ENCODE measurements around the gene CEP78.

The CEP78 gene

DNA sequence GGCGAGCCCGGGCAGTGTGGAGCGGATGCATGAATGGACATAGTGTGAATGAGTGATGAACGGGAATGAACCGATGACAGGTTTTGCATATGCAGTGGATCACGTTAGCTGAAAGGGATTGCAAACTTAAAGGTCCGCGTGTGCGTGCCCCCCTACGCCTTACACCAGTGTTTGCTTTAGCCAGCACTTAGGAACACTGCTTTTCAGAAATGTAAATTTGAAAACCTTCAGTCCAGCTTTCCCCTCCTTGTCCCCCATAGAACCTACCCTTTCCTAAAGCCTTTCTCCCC is 61.7 kb downstream of the CEP78 start:
- no peak for TF ChIP-seq POLR2A (IDR thresholded peaks at IDR 0.05; ENCODE audit: low read length)
- TF ChIP-seq GATA1 (IDR thresholded peaks at IDR 0.05; ENCODE audit: low read depth, low read length), result no peak
- DNase-seq, result no peak

DNA sequence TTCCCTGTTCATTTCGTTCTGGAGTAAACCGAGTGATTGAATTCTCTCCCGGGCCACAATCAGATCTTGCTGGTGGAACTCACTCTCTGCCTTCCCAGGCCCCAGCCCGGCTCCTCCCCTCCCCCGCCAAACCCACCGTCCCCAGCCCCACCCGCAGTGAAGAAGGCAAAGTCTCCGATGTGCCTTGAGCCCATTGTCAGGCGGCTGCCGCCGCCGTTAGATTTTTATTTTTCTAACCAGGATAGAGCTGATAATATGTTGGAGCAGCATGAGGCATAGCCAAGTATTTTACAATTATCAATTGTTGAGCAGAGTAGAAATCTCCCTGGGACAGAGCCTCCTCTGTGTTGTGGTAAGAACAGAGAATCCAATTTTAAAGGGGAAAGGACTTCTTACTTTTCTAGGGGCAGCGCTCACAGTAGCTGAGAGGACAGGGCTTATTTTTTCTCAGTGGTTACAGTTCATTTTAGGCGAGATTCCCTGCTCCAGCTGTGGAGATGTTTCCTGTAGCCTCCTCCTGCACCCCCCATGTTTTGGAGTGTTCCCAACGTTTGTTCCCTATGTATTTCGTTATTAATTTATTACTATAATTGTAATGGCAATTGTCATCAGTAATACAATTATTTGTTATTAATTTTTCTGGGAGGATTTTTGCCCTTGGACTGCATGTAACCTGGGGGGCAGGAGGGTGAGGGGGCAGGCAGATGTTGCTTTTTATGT is 62.3 kb downstream of the CEP78 start:
- TF ChIP-seq POLR2A (IDR thresholded peaks at IDR 0.05; ENCODE audit: low read length) (no peak), GATA1 (IDR thresholded peaks at IDR 0.05; ENCODE audit: low read depth, low read length) (no peak)
- peak; percentile 53 to 60 for DNase-seq

DNA sequence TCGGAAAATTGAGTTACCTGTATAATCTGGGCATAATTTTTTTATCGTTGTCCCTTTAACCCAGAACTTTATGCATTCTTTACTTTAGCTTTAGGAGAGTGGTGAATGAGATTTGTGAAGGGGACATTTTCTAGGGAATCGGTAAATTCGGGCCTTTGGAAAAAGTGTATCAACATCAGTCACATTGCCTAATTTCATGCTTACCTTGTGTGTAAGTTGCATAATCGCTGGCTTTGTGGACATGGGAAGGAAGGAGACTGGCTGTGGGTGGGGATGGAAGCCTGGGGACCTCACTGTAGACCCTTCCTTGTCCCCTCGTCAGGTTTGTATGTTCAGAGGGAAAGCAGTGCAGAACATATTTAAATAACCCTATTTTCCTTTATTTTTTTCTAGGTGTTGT is 64.3 kb downstream of the CEP78 start:
- no peak for DNase-seq
- no peak for TF ChIP-seq GATA1 (IDR thresholded peaks at IDR 0.05; ENCODE audit: low read depth, low read length)
- TF ChIP-seq POLR2A (IDR thresholded peaks at IDR 0.05; ENCODE audit: low read length), result no peak

DNA sequence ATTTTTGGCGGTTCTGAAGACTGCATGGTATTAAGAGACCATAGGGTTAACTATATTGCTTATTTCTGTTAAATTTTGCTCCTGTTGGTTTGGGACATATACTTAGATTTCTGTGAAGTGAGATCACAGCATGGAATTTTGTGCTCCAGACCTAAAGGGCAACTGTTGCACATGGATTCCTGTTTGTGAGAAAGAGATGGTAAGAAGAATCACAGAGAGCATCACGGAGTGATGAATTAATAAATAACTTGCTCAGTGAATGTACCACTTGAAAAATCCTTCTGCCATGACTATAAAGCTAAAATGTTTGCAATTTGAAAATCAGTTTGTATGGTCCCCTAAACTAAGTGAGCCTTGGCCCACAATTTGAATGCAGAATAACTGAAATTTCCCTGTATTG is 65.6 kb downstream of the CEP78 start:
- DNase-seq, result no peak
- TF ChIP-seq GATA1 (IDR thresholded peaks at IDR 0.05; ENCODE audit: low read depth, low read length) (no peak), POLR2A (IDR thresholded peaks at IDR 0.05; ENCODE audit: low read length) (no peak)

DNA sequence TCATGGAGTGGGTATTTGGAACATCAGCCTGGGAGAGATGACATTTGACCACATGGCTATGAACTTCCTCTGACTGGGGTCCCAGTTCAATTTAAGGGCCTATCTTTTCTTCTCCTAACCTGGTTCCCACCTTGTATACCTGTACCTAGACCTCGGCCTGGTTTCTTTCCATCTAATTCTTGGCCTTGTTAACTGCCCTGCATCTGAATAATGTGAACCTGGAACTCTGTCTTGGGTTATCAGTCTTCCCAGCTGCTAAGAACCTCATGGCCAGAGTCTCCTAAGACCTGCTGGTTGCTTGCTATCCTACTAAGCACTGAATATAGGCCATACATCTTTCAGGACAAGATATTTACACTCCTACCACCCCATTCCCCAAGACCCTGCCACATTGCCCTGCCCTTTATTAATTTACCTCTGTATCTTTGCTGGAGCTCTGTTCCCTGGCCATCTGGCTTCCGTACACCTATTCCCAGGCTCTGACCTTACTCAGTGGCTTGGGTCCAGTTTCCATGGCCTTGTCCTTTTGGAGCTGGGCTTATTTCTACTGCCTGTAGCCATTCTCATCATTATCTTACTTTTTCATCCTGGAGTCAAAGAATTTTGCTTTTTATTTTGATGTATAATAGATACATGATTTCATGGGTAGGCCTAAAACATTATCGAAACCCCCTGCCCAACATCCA is 67.6 kb downstream of the CEP78 start:
- TF ChIP-seq POLR2A (IDR thresholded peaks at IDR 0.05; ENCODE audit: low read length) (no peak), GATA1 (IDR thresholded peaks at IDR 0.05; ENCODE audit: low read depth, low read length) (no peak)
- no peak for DNase-seq

DNA sequence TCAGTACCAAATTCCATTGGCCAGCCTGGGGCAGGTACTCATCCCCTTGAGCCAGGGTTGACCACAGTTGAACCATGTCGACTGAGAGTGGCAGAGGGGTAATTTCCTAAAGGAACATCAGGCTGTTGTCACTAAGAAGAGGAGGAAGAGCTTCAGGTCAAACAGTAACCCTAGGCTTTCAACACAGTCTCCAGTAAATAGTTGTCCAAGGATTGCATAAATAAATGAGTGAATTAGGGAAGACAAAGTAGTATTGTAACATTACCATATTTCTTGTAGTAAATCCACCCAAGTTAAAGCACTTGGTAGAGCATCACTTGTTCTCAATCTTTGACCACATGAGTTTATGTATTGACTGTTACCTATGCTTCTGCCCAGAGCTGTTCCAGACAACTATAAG is 68.5 kb downstream of the CEP78 start:
- DNase-seq, result no peak
- no peak for TF ChIP-seq POLR2A (IDR thresholded peaks at IDR 0.05; ENCODE audit: low read length)
- TF ChIP-seq GATA1 (IDR thresholded peaks at IDR 0.05; ENCODE audit: low read depth, low read length), result no peak

DNA sequence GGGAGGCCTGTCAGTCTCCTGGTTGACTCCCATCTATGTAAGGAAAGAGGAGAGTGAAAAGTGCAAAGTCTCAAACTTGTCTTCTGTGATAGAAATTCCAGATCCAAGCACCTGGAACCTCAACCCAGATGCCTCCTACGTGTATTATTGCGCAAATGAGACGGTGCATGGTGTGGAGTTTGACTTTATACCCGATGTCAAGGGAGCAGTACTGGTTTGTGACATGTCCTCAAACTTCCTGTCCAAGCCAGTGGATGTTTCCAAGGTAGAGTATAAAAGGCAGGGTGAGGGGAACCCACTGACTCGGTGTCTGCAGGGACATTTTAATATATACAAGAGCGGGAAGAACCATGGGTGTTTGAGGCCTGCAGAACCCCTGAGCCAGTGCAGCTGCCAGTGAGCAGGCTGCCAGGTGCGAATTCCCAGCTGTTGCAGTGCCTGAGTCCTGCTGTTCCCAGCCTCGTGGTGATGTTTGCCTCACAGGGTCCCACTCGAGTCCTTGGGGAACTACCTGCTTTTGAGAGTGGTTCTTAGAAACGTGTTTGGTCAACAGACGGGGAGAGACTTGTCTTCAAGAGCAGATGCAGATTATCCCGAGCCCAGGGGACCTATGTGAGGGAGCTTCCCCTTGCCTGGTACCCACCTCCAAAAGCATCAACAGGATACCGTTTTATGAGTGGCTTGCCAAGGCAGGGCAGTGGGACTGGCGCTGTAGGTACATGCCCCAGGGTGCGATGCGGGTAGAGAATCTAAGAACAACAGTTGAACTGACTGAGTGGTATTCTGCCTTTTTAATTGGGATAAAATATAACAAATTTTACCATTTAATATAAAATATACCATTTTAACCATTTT is 70.6 kb downstream of the CEP78 start:
- TF ChIP-seq POLR2A (IDR thresholded peaks at IDR 0.05; ENCODE audit: low read length), result no peak
- TF ChIP-seq GATA1 (IDR thresholded peaks at IDR 0.05; ENCODE audit: low read depth, low read length), result no peak
- DNase-seq, result no peak

DNA sequence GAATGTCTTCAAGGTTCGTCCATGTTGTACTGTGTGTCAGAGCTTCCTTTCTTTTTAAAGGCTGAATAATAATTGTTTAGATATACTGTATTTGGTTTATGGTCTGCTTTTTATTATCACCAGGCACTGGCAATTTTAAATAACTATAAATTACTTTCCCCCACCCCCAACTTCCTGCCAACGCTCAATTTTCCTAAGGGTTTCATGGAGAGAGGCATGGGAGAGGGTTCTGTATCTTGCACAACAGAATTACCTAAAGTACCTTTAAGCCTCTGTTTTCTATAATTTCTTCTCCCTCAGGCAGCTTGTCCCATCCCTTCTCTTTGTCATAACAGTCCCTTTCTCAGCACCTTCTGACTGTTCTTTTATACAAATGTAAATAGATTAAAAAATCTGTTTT is 71.5 kb downstream of the CEP78 start:
- TF ChIP-seq POLR2A (IDR thresholded peaks at IDR 0.05; ENCODE audit: low read length) (no peak), GATA1 (IDR thresholded peaks at IDR 0.05; ENCODE audit: low read depth, low read length) (no peak)
- no peak for DNase-seq

DNA sequence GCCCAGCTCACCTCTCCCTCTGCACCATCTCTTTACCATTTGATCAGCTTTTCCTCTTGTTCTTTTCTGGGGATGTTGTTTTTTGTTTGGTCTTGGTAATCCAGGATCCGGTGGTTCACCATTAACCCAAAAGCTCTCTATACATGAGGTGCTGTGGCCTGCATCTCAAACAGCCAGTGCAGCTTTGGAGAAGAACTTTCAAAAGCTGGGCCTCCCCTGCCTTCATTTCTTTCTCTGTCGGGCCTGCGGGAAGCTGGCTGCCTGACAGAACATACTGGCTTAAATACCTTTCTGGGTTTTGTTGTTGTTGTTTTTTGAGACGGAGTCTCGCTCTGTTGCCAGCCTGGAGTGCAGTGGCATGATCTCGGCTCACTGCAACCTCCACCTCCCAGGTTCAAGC is 73.2 kb downstream of the CEP78 start:
- no peak for TF ChIP-seq POLR2A (IDR thresholded peaks at IDR 0.05; ENCODE audit: low read length)
- no peak for TF ChIP-seq GATA1 (IDR thresholded peaks at IDR 0.05; ENCODE audit: low read depth, low read length)
- no peak for DNase-seq

DNA sequence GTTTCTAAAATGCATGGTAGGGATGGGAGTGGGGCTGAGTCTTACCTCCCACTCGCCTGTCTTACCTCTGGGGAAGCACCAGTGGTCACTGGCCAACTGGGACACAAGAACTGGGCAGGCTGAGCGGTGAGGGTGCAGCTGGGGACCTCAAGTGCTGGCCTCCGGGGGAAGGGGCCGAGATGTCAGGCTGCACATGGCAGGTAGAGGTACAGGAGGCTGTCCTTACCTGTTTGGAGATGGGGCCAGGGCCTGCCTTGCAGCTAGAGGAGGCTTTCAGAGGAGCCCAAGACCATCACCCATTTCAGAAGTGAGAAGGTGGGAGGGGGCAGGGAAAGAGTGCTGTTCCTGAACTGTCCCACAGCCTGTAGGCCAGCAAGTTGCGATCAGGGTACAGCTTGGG is 75.2 kb downstream of the CEP78 start:
- TF ChIP-seq POLR2A (IDR thresholded peaks at IDR 0.05; ENCODE audit: low read length) (no peak), GATA1 (IDR thresholded peaks at IDR 0.05; ENCODE audit: low read depth, low read length) (no peak)
- no peak for DNase-seq

DNA sequence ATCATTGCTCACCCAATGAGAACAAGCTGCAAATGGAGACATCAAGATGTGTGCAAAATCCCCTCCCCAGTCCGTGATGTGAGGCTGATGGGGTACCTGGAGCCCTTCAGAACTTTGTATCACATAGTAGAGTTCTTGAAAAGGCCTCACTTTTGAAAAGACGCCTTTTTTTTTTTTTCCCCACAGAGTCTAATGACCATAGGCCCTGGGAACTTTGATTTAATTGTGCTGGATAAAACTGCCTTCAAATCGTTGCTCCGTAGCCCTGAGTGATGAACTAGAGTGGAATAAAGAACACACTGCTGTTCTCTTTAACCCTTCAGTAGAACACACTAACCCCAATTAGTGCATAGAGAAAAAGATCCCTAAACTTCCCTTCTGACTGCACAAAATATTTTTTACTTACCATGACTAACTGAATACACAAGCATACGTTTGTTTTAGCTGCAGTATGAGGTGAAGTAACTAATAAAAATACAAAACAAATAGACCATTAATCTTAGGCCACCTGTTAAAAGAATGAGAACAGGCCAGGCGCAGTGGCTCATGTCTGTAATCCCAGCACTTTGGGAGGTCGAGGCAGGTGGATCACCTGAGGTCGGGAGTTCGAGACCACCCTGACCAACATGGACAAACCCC is 76.1 kb downstream of the CEP78 start:
- TF ChIP-seq GATA1 (IDR thresholded peaks at IDR 0.05; ENCODE audit: low read depth, low read length) (no peak), POLR2A (IDR thresholded peaks at IDR 0.05; ENCODE audit: low read length) (no peak)
- DNase-seq, result no peak

DNA sequence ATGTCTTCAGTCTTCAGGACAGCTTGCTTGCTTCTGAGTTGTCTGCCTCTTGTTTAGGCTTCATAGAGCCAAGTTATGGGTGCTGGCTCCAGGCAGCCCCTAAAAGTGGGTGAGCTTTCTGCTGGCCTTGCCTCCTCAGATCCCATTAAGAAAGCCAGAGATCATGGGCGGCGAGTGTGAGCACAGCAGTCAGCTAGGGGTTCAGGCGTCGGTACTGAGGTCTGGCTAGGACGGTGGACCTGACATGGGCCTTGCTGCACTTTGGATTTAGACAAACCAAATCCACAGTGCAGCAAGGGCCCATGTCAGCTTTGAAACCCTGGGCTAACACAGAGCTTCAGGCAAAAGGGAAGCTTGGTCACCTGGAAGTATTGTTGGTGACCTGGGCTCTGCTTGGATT is 78.7 kb downstream of the CEP78 start:
- TF ChIP-seq GATA1 (IDR thresholded peaks at IDR 0.05; ENCODE audit: low read depth, low read length) (no peak), POLR2A (IDR thresholded peaks at IDR 0.05; ENCODE audit: low read length) (no peak)
- no peak for DNase-seq

DNA sequence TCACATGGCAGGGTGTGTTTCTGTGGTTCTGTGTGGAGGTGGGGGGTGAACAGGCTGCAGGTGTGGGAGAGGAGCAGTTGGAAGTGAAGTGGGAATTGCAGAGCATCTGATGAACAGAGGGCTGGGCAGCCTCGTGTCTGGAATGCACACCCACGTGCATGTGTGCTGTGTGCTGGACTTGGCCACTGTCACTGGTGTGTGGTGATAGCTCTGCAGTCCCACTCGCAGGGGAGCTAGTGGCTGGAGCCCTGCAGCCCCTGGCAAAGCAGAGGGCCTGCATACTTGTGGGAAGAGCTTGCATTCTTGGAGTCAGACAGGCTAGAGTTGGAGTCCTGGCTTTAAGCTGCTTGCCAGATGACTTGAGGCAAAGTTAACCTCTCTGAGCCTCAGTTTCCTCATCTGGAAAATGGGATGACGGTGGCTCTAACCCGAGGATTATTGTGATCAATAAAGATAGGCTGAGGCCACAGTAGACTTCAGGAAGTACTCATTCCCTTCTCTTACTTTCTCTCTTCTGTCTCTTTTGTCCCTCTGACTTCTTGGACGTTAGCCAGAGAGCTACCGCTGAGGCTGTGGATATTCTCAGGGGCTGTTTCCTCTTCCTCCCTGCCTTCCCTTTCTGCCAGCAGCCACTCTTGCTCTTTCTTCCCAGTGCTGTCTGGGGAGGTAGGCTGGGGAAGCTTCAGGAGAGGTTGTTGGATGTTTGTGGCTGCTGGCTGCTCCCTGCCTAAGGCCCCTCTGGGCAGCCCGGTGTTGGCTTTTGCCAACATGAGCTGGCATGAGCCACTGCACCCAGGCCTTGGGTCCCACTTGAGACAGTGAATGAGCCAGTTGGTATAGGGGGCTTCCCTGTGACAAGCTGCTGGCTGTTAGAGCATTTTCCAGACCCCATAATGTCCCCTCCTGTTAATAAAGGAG is 79.3 kb downstream of the CEP78 start:
- TF ChIP-seq POLR2A (IDR thresholded peaks at IDR 0.05; ENCODE audit: low read length), result no peak
- DNase-seq, result no peak

Measured in erythroblast (primary cell).